MM.1S (cell line): Measurements from ENCODE around the gene NEDD4L.

Experiments
- DNase-seq: peaks from one replicate; pipeline ENCODE4 v3.0.0-alpha.2; 2015
- H2AFZ ChIP-seq: fragments of 300-600 bp; sonication (generic); 2 replicates; pipeline ENCODE4 v1.6.0; 2016; ENCODE audit warnings: antibody characterized with exemption, low read length
- H3F3A ChIP-seq: fragments of 300-600 bp; sonication (generic); 2 replicates; pipeline ENCODE4 v1.6.1; 2016; ENCODE audit warnings: mild to moderate bottlenecking, antibody characterized with exemption, low read length, moderate library complexity, mixed read lengths; ENCODE audit not compliant: insufficient read depth
- H3K27ac ChIP-seq: fragments of 300-600 bp; sonication (generic); 2 replicates; pipeline ENCODE4 v1.5.1; 2016; ENCODE audit warnings: mild to moderate bottlenecking, low read length
- H3K27me3 ChIP-seq: fragments of 300-600 bp; sonication (generic); replicated peaks from 2 replicates; pipeline ENCODE4 v1.6.0; 2016; ENCODE audit warnings: low read length; ENCODE audit not compliant: insufficient read depth
- H3K36me3 ChIP-seq: fragments of 300-600 bp; sonication (generic); replicated peaks from 2 replicates; pipeline ENCODE4 v1.6.1; 2016; ENCODE audit warnings: mild to moderate bottlenecking, low read length, mixed read lengths; ENCODE audit not compliant: insufficient read depth
- H3K4me1 ChIP-seq: fragments of 300-600 bp; sonication (generic); 2 replicates; pipeline ENCODE4 v1.6.1; 2016; ENCODE audit warnings: low read length, mixed read lengths
- H3K4me2 ChIP-seq: fragments of 300-600 bp; sonication (generic); 2 replicates; pipeline ENCODE4 v1.6.0; 2016; ENCODE audit warnings: low read depth, low read length
- H3K4me3 ChIP-seq: fragments of 300-600 bp; sonication (generic); 2 replicates; pipeline ENCODE4 v1.5.1; 2016; ENCODE audit warnings: low read length, mixed read lengths
- H3K79me2 ChIP-seq: fragments of 300-600 bp; sonication (generic); 2 replicates; pipeline ENCODE4 v1.6.1; 2016; ENCODE audit warnings: mixed run types, low read length, mixed read lengths
- H3K9ac ChIP-seq: fragments of 300-600 bp; sonication (generic); 2 replicates; pipeline ENCODE4 v1.6.1; 2016; ENCODE audit warnings: low read length, mixed read lengths
- H3K9me2 ChIP-seq: fragments of 300-600 bp; sonication (generic); replicated peaks from 2 replicates; pipeline ENCODE4 v1.6.1; 2016; ENCODE audit warnings: mild to moderate bottlenecking, low read length, mixed read lengths; ENCODE audit not compliant: insufficient read depth
- H3K9me3 ChIP-seq: fragments of 300-600 bp; sonication (generic); replicated peaks from 2 replicates; pipeline ENCODE4 v1.6.1; 2016; ENCODE audit warnings: mild to moderate bottlenecking, low read length, mixed read lengths; ENCODE audit not compliant: insufficient read depth
- H4K20me1 ChIP-seq: fragments of 300-600 bp; sonication (generic); 2 replicates; pipeline ENCODE4 v1.6.1; 2016; ENCODE audit warnings: mild to moderate bottlenecking, low read length, moderate library complexity, mixed read lengths; ENCODE audit not compliant: insufficient read depth
- EZH2 ChIP-seq: fragments of 300-600 bp; sonication (generic); optimal IDR thresholded peaks from 2 replicates; pipeline ENCODE3; 2017; ENCODE audit warnings: low read depth, mild to moderate bottlenecking, antibody characterized with exemption, low read length, mixed read lengths
- EZH2phosphoT487 ChIP-seq: fragments of 300-600 bp; sonication (generic); IDR thresholded peaks from 2 replicates; pipeline ENCODE4 v1.6.1; 2018; ENCODE audit warnings: antibody characterized with exemption, low read length
- TF ChIP-seq, protein P1 (sequence below): fragments of 300-600 bp; sonication (generic); IDR thresholded peaks from 2 replicates; pipeline ENCODE4 v1.5.1; 2016; ENCODE audit warnings: antibody characterized with exemption, low read length, mixed read lengths

Gene NEDD4L

DNA sequence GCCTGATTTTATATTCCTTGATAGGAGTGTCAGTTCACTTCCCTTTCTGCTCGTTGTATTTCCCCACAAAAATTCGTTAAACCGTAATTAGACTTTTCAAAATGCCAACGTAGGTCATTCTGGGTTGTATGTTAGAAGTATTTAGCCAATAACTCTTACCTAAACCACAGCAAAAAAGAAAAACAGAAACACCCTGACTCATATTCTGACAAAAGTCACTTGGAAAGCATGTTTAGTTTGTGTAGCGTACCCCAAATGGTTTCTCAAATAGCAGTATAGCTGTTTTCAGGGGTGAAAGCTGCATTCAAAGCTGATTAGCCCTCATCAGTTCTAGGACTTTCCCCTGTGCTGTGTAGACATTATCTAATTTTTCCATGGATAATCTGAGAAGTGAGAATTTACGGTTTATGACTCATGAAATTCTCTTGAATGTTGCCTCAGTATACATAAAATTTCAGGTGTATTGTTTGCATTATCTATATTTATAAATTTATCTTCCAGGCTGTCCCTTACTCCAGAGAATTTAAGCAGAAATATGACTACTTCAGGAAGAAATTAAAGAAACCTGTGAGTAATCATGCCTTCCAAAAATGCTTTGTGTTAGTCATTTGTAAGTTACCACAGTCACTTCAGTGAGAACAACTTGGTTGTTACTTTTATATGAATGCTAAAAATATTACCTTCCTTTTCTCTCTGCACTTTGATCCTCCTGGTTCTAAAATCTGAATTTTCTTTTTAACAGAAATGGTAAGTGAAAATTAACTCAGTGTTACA is 319.9 kb downstream of the NEDD4L start:
- no peak for DNase-seq
- Histone ChIP-seq H3K9ac (no peak overlapping the region), H3K9me3 (no peaks in the 10 kb centered on the region), H2AFZ (no peak overlapping the region), H3F3A (no peaks in the 10 kb centered on the region), H3K4me3 (no peak overlapping the region), H4K20me1 (no peaks in the 10 kb centered on the region), H3K9me2 (no peaks in the 10 kb centered on the region), H3K27me3 (no peaks in the 10 kb centered on the region), H3K79me2 (no peaks in the 10 kb centered on the region), H3K27ac (no peak overlapping the region), H3K4me2 (no peak overlapping the region), H3K4me1 (no peaks in the 10 kb centered on the region), H3K36me3 (no peaks in the 10 kb centered on the region)
- TF ChIP-seq EZH2 (no peak), EZH2phosphoT487 (no peak)
- TF ChIP-seq, protein P1, sequence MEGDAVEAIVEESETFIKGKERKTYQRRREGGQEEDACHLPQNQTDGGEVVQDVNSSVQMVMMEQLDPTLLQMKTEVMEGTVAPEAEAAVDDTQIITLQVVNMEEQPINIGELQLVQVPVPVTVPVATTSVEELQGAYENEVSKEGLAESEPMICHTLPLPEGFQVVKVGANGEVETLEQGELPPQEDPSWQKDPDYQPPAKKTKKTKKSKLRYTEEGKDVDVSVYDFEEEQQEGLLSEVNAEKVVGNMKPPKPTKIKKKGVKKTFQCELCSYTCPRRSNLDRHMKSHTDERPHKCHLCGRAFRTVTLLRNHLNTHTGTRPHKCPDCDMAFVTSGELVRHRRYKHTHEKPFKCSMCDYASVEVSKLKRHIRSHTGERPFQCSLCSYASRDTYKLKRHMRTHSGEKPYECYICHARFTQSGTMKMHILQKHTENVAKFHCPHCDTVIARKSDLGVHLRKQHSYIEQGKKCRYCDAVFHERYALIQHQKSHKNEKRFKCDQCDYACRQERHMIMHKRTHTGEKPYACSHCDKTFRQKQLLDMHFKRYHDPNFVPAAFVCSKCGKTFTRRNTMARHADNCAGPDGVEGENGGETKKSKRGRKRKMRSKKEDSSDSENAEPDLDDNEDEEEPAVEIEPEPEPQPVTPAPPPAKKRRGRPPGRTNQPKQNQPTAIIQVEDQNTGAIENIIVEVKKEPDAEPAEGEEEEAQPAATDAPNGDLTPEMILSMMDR = no peak

DNA sequence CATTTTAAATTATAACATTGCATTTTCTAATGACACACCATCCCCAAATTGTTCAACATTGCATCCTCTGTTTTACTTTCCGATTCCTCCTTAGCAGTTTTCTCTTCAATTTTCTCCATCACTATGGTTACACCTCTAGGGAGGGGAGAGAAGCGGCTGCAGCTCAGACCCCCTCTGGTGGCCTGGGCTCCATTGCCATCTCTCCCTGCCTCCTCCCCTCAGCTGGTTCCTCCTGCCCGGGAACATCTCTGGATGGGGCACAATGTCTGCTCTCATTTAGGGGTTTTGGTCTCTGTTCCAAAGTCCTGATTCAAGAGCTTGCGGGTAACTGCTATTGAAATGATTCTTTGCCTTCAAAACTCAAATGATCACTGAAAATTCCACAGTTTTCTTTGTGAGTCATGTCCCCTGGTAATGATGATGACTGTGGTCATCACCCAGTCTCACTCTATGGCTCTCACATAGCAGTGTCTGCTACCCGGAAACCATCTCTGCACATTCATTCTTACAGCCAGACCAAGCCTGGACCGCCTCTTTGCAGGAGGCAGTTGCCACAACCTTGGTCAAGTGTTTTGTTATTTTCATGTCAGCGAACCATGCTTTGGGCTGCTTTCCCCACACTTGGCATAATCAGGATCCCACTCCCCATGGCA is 321.0 kb downstream of the NEDD4L start:
- Histone ChIP-seq H3K9ac (no peak overlapping the region), H3K9me2 (no peaks in the 10 kb centered on the region), H3K27ac (no peak overlapping the region), H4K20me1 (no peaks in the 10 kb centered on the region), H3K36me3 (no peaks in the 10 kb centered on the region), H3F3A (no peaks in the 10 kb centered on the region), H3K4me3 (no peak overlapping the region), H3K9me3 (no peaks in the 10 kb centered on the region), H3K4me2 (no peak overlapping the region), H3K4me1 (no peaks in the 10 kb centered on the region), H3K79me2 (no peaks in the 10 kb centered on the region), H2AFZ (no peak overlapping the region), H3K27me3 (no peaks in the 10 kb centered on the region)
- TF ChIP-seq, protein P1 = no peak
- TF ChIP-seq EZH2 (no peak), EZH2phosphoT487 (no peak)
- no peak for DNase-seq

DNA sequence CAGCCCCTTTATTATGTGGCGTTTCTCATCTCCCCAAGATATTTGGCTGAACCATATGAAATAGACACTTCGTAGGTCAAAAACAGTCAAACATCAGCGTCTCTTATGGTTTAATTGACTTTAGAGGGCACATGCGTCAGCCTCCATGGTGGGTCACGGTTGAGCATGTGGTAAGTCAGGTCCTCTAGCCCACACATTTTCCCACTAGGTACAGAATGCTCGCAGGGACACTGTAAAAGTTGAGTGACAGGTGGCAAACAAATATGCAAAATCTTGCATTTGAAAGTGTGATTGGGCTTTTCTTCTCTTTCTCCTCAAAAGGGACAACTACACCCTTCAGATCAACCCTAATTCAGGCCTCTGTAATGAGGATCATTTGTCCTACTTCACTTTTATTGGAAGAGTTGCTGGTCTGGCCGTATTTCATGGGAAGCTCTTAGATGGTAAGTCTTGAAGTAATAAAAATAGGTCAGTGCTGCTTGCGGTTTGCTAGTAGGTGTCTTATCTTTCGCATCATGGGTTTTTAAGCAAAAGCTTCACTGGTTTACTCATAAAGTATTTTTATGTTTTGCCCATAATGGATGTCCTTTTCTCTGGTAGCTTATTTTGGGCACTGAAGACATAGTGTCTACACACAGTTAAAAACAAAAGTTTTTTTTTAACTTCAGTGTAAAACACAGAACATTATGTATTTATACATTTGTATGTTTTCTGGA is 323.6 kb downstream of the NEDD4L start:
- no peak overlapping the region for H3K4me3 ChIP-seq
- no peaks in the 10 kb centered on the region for H3K79me2 ChIP-seq
- H3K27ac ChIP-seq = no peak overlapping the region
- no peak overlapping the region for H3K9ac ChIP-seq
- TF ChIP-seq, protein P1 = no peak
- TF ChIP-seq EZH2phosphoT487 (no peak), EZH2 (no peak)
- H3K9me3 ChIP-seq = no peaks in the 10 kb centered on the region
- H3K36me3 ChIP-seq = no peaks in the 10 kb centered on the region
- no peaks in the 10 kb centered on the region for H3K4me1 ChIP-seq
- H3F3A ChIP-seq = no peaks in the 10 kb centered on the region
- H3K4me2 ChIP-seq = no peak overlapping the region
- no peaks in the 10 kb centered on the region for H4K20me1 ChIP-seq
- H2AFZ ChIP-seq = no peak overlapping the region
- H3K9me2 ChIP-seq = no peaks in the 10 kb centered on the region
- no peaks in the 10 kb centered on the region for H3K27me3 ChIP-seq
- no peak for DNase-seq
